GM13977 (cell line): Measurements from ENCODE around the gene LSM14B.

ENCODE experiments used
- DNase-seq: peaks from one replicate; pipeline ENCODE4 v3.0.0; 2012; ENCODE audit warnings: low spot score
- CTCF ChIP-seq: IDR thresholded peaks from 2 replicates; pipeline ENCODE4 v1.5.1; 2012; ENCODE audit warnings: mild to moderate bottlenecking, control low read depth; ENCODE audit not compliant: insufficient read depth; ENCODE audit errors: extremely low read depth, missing control alignments
- in situ Hi-C: fragments of 300-500 bp; cut with MboI; formaldehyde crosslinking; loops from one replicate; pipeline ENCODE4 v1.12.0; 2022; ENCODE audit warnings: low sequenced_read_pairs, low pct_unique_long_range_greater_than_20kb, mixed read lengths, inconsistent platforms; ENCODE audit not compliant: unreplicated experiment

LSM14B gene

DNA sequence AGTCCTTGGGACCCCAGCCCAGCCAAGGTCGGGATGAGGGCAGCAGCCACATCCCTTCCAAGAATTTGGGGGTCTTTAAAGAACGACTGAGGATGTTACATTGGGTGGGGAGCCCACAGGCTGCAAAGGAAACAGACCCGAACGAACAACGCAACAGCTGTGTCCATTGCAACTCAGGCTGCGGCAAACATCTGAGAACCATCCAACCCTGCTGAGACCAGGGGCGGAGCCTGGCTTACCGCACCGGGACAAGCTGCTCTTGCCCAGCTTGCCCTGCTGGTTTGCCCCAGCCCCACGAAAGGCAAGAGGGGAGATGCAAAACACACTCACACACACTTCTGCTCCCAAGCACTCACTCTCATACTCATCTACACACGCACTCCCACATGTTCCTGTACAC is 35.0 kb upstream of the LSM14B start:
- in situ Hi-C loops: no loop called here
- DNase-seq: no peak
- TF ChIP-seq CTCF: no peak

DNA sequence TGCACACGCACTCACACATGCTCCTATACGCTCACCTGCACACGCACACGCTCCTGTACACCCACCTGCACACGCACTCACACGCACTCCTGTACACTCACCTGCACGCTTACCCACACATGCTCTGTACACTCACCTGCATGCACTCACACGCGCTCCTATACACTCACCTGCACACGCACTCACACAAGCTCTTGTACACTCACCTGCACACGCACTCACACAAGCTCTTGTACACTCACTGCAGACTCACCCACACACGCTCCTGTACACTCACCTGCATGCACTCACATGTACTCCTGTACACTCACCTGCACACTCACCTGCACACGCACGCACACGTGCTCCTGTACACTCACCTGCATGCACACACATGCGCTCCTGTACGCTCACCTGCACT is 34.6 kb upstream of the LSM14B start:
- DNase-seq: no peak
- in situ Hi-C loops: no loop called here
- no peak for TF ChIP-seq CTCF

- in situ Hi-C loops: no loop called here
- no peak for TF ChIP-seq CTCF
- DNase-seq: no peak
Observed at GRCh38 chr20:62088258-62089127, 33.8 kb upstream of the LSM14B start.

DNA sequence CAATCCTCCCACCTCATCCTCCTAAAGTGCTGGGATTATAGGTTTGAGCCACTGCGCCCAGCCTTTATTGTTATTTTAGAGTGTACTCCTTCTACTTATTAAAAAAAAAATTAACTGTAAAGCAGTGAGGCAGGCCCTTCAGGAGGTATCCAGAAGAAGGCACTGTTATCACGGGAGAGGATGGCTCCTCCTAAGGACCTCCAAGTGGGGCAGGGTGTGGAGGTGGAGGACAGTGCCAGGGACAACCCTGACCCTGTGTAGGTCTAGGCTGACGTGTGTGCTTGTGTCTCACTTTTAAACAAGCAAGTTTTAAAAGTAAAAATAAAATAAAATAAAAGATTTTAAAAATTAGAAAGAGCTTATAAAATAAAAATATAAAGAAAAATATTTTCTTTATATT is 32.9 kb upstream of the LSM14B start:
- in situ Hi-C loops: no loop called here
- TF ChIP-seq CTCF: no peak
- no peak for DNase-seq

DNA sequence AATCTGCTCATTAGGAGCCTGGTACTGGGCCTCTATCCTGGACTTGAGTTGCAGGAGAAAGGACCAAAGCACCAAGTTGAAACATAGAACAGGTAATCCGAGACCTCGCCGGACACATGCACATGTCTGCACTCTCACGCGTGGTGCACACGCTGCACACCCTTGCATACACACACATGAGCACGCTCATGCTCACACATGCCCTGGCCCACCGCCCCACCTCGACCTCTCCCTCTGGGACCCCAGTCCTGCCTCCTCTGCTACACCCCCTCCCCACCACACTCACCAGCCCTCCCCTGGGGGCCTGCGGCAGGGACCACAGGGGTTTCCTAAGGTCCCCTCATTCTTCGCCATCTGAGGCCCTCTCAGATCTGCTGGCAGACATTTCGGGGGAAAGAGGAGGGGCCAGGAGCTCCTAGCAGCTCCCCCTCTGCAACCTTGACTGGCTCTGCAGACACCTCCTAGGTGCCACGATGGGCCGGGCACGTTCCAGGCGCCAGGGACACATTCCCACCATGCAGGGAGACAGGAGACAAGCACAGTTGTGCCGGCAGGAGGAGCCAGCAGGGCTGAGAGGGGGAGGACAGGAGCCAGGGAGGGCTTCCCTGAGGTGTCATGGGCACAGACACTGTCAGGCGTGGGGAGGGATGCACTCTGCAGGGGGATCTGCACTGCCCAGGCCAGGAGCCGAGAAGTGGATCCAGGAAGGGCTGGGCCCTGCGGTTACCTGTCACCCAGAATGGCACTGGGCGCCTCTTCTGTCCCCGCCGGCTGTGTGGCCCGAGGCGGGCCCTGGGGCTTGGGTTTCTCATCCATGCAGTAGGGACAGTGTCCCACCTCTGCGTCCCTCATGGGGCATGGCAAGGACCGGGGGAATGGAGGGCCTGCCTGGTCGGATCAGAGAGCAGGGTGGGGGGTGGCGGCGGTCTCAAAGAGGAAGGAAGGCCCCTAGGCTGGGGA is 25.6 kb upstream of the LSM14B start:
- TF ChIP-seq CTCF: no peak
- in situ Hi-C loops: no loop called here
- peak; percentile 4 for DNase-seq

- TF ChIP-seq CTCF: no peak
- in situ Hi-C loops: no loop called here
- DNase-seq: peak; percentile 4
Observed at GRCh38 chr20:62097881-62098407, 24.3 kb upstream of the LSM14B start.
